Cardiac muscle cell (in vitro differentiated cells and primary cell): ENCODE data around the gene ASB5. TPM values are rescaled to one million over a fixed set of nuclear protein-coding genes. Genes with fewer than 3 reads are reported as not detected.

Source experiments
- DNase-seq, 2 donors: peaks; one replicate each; pipeline versions ENCODE4 v3.0.0 to v3.0.0-alpha.2; 2010 to 2017; ENCODE audit warnings: low read depth in 1 of 2, low spot score in 1 of 2
- H3K27ac ChIP-seq: fragments of 200-600 bp; sonication (generic); 2 replicates; pipeline ENCODE4 v1.5.1; 2016
- H3K27me3 ChIP-seq: fragments of 200-600 bp; sonication (generic); 2 replicates; pipeline ENCODE4 v1.6.0; 2016; ENCODE audit warnings: control low read depth
- H3K36me3 ChIP-seq: fragments of 200-600 bp; sonication (generic); 2 replicates; pipeline ENCODE4 v1.5.1; 2016; ENCODE audit warnings: control low read depth
- H3K4me1 ChIP-seq: fragments of 200-600 bp; sonication (generic); 2 replicates; pipeline ENCODE4 v1.8.1; 2017; ENCODE audit warnings: low read depth, mild to moderate bottlenecking, mixed run types
- H3K4me3 ChIP-seq: fragments of 200-600 bp; sonication (generic); 2 replicates; pipeline ENCODE4 v1.5.1; 2016; ENCODE audit warnings: mild to moderate bottlenecking
- H3K9me3 ChIP-seq: fragments of 200-600 bp; sonication (generic); 2 replicates; pipeline ENCODE4 v1.5.1; 2017; ENCODE audit warnings: low read depth, mild to moderate bottlenecking, control low read depth
- polyA plus RNA-seq: library from polyadenylated mRNA; unstranded; fragments of >200 nt; fragmentation: Nextera tagmentation; extraction: Ambion mirVana; gene quantifications from 2 replicates; pipeline ENCODE4 v1.2.1, GENCODE V29; 2016
- total RNA-seq: library from RNA; depleted of rRNA; stranded (reverse); fragments of >200 nt; gene quantifications from 2 replicates; pipeline ENCODE4 v1.2.3, GENCODE V29; 2016
- TF ChIP-seq, protein P1 (sequence below): IDR thresholded peaks from 2 replicates; pipeline ENCODE4 v1.5.1; 2012; ENCODE audit warnings: low read depth, mild to moderate bottlenecking, low read length

Gene ASB5
- total and polyA plus RNA-seq, 2 experiments from 2014 or later: 0.45 TPM; not detected in 1

DNA sequence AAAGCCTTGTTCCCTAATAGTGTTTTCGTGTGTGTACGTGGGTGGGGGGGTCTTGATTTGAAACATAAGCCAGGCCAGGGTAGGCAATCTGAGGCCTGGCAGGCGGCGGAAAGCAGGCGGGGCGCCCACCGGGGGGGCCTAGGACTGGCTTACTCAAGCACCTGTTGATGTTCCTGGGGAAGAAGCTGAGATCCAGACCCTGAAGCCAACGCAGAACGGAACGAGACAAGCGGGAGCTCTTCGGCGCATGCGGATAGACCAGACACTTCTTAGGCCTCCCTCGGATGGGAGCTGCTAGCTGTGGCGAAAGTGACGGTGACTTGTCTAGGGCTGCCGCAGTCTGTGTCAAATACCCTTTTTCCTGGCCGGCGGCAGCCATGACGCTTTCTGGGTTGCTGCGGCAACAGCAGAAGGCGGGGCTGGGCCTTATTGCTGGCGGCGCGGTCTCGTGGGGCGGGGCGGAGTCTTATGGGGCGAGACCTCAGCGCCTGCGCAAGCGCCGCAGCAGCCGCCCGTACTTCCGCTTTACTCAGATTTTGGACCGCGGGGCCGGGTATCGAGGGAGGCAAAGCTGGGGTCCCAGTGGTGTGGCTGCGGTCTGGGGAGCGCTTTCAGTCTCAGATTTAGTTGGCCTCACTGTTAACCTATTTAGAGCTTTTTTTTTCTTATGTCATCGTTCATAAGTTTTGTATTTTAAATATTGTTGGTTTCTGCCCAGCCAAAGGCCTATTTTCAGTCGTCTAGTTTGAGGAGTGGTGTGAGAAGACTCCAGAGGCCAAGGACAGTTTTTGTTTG is 73.6 kb downstream of the ASB5 start, which contains the start of gene SPATA4:
Gene SPATA4, minus strand, starts transcription at position 402 of the 795 bp plus-strand sequence. Its CDS starts 23 bp downstream, at position 379.
- DNase-seq: peak; percentile 95 to 97
- H3K27ac ChIP-seq: peak within 1 kb of the TSS; percentile 86

DNA sequence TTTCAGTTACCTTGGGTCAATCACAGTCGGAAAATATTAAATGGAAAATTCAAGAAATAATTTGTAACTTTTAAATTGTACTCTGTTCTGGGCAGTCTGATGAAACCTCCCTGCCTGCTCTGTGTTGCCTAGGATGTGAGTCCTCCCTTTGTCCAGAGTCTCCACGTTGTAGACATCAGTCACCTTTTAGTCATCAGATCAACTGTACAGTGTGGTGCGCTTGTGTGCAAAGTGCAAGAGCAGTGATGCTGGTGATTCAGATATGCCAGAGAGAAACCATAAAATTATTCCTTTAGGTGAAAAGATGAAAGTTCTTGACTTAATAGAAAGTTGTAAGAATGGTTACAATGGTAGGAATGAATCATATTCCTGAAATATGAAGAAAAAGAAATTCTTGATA is 75.1 kb downstream of the ASB5 start:
- peaks cover 7% of the 10 kb centered on the region for H3K4me1 ChIP-seq
- H3K9me3 ChIP-seq: no peaks in the 10 kb centered on the region
- H3K27me3 ChIP-seq: no peaks in the 10 kb centered on the region
- no peak overlapping the region for H3K4me3 ChIP-seq
- TF ChIP-seq, protein P1, sequence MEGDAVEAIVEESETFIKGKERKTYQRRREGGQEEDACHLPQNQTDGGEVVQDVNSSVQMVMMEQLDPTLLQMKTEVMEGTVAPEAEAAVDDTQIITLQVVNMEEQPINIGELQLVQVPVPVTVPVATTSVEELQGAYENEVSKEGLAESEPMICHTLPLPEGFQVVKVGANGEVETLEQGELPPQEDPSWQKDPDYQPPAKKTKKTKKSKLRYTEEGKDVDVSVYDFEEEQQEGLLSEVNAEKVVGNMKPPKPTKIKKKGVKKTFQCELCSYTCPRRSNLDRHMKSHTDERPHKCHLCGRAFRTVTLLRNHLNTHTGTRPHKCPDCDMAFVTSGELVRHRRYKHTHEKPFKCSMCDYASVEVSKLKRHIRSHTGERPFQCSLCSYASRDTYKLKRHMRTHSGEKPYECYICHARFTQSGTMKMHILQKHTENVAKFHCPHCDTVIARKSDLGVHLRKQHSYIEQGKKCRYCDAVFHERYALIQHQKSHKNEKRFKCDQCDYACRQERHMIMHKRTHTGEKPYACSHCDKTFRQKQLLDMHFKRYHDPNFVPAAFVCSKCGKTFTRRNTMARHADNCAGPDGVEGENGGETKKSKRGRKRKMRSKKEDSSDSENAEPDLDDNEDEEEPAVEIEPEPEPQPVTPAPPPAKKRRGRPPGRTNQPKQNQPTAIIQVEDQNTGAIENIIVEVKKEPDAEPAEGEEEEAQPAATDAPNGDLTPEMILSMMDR: no peak
- H3K27ac ChIP-seq: no peak overlapping the region
- DNase-seq: peak in 1 of 2 donors; percentile 21
- H3K36me3 ChIP-seq: no peaks in the 10 kb centered on the region

More for the DNA sequence above, 73.6 kb downstream of the ASB5 start, which contains the start of gene SPATA4:
- TF ChIP-seq, protein P1: no peak
- no peaks in the 10 kb centered on the region for H3K36me3 ChIP-seq
- H3K4me3 ChIP-seq: peak within 1 kb of the TSS; percentile 32
- peaks cover 7% of the 10 kb centered on the region for H3K4me1 ChIP-seq
- H3K27me3 ChIP-seq: no peaks in the 10 kb centered on the region
- no peaks in the 10 kb centered on the region for H3K9me3 ChIP-seq

DNA sequence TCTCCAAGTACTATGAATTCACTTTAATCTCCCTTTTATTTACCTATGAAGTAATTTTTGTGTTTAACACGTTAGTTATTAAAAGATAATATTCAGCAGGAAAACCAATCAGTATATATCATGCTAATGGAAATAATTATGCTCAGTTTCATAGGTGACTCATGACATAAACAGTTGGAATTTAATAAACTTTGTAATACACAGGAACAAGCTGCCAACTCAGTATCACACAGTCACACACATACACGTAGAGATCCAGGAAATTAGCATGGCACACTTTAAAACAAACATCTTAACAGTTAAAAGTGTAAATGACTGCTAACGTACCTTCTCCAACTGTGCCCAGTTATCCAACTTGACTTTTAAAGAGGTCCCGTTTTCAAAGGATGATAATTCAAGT is 75.9 kb downstream of the ASB5 start:
- peak in 1 of 2 donors; percentile 38 for DNase-seq
- TF ChIP-seq, protein P1: no peak
- no peak overlapping the region for H3K27ac ChIP-seq
- H3K4me1 ChIP-seq: peaks cover 7% of the 10 kb centered on the region
- no peaks in the 10 kb centered on the region for H3K9me3 ChIP-seq
- no peaks in the 10 kb centered on the region for H3K27me3 ChIP-seq
- no peak overlapping the region for H3K4me3 ChIP-seq
- no peaks in the 10 kb centered on the region for H3K36me3 ChIP-seq

DNA sequence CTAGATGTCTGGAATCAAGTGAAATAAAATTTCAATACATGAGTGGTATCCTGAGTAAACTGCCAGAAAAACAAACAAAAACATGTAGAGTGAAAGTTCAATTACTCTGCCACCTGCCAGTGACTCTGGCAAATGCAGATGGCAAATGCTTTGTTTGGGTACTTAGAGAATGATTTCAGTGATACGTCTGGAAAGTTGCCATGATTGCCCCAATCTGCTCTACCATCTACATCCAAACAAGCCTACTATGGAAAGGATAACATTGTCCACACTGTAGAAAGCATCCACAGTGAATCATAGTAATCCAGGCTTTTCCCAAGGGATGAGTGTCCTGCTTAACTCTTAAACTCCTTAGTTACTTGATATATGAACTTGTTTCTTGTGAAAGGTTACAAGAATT is 77.0 kb downstream of the ASB5 start:
- DNase-seq: no peak
- H3K9me3 ChIP-seq: no peaks in the 10 kb centered on the region
- H3K27ac ChIP-seq: no peak overlapping the region
- no peaks in the 10 kb centered on the region for H3K36me3 ChIP-seq
- peaks cover 7% of the 10 kb centered on the region for H3K4me1 ChIP-seq
- no peak overlapping the region for H3K4me3 ChIP-seq
- no peaks in the 10 kb centered on the region for H3K27me3 ChIP-seq
- TF ChIP-seq, protein P1: no peak

DNA sequence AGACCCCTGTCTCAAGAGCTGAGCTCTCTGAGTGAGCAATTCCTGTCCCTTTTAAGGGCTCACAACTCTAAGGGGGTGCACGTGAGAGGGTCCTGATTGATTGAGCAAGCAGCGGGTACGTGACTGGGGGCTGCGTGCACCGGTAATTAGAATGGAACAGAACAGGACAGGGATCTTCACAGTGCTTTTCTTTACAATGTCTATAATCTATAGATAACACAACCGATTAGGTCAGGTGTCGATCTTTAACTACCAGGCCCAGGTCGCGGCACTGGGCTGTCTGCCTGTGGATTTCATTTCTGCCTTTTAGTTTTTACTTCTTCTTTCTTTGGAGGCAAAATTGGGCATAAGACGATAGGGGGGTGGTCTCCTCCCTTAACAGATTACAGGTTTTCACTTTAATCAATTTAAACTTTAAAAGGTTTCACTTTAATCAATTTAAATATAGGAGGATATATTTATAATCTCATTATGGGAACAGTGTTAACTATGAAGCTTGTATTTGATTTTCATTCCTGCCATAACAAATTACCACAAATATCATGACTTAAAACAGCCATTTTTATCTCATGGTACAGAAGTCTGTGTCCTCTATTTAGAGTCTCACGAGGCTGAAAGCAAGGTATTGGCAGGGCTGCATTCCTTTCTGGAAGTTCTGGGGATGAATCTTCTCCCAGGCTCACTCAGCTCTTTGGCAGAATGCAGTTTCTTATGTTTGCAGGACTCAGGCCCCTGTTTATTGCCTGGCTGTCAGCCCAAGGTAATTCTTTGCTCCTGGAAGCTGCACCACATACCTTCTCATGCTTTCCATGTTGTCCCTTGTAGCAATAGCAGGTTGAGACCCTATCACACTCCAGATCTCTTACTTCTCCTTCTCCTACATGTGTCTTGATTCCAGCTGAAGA is 78.9 kb downstream of the ASB5 start:
- TF ChIP-seq, protein P1: no peak
- H3K4me1 ChIP-seq: peaks cover 3% of the 10 kb centered on the region
- H3K36me3 ChIP-seq: no peaks in the 10 kb centered on the region
- H3K27me3 ChIP-seq: no peaks in the 10 kb centered on the region
- peak in 1 of 2 donors; percentile 6 for DNase-seq
- H3K9me3 ChIP-seq: no peaks in the 10 kb centered on the region
- H3K27ac ChIP-seq: no peak overlapping the region
- H3K4me3 ChIP-seq: no peak overlapping the region
